Amniotic epithelial cell (primary cell): ENCODE measurements around the gene SLC41A2.
"Not testable (repeated sequence)": the region's sequence is repeated elsewhere in the genome, so short reads cannot be mapped to it uniquely, and the experiment has no call there.

Experiments
- DNase-seq: peaks from one replicate; pipeline ENCODE4 v3.0.0-alpha.2; 2010; ENCODE audit warnings: low read depth

SLC41A2 gene

DNA sequence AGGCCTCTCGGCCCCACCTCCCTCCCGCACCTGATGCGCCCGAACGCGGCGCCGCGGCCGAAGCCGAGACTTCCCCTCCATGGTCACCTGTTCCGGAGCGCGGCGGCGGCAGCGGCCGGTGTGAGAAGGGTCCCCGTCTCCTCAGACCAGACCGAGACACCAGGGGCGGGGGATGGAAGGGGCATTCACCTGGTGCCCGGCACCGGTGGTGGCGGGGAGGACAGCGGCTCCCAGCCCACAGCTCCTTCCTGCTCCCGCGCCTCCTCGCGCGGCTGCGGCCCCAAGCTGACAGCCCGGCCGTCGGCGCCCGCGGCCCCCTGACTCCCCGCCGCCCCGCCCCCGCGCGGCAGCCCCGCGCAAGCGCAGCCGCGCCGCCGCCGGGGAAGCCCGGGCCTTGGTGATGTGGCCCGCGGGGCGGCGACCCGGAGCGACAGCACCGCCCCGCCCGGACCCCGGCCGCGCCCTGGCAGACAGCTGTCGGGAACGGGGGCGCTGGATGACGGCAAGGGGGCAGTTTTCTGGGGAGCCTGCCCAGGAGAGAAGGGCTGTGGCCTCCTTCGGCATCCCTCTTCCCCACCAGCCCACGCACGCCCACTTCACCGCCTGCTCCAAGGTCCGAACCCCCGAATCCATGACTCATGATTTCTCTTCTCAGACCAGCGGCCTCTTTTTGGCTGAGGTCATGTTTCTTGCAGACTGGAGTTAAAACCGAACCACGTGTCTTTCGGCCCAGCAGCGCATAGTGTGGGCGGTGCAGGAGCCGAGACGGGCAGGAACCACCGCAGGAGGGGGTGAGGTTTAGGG lies at the start of gene SLC41A2:
SLC41A2 (minus strand) TSS at position 290 of the 804 bp plus-strand sequence. CDS start 29,763 bp downstream, outside the sequence.
- peak; percentile 94 for DNase-seq

- no peak for DNase-seq
Observed at GRCh38 chr12:105001476-105001875, 43.4 kb upstream of the SLC41A2 start.

- DNase-seq = no peak
Observed at GRCh38 chr12:104999347-104999685, 41.2 kb upstream of the SLC41A2 start.

- DNase-seq = no peak
Observed at GRCh38 chr12:104998423-104999346, 40.6 kb upstream of the SLC41A2 start.

DNA sequence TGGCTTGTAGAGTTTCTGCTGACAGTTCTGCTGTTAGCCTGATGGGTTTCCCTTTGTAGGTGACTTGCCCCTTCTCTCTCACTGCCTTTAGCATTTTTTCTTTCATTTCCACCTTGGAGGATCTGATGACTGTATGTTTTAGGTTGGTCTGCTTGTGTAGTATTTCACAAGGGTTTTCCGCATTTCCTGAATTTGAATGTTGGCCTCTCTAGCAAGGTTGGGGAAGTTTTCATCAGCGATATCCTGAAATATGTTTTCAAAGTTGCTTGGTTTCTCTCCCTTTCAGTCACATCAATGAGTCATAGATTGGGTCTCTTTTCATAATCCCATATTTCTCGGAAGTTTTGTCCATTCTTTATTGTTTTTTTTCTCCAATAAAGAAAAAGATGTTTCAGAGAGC lies 39.5 kb upstream of the SLC41A2 start:
- DNase-seq = no peak

DNA sequence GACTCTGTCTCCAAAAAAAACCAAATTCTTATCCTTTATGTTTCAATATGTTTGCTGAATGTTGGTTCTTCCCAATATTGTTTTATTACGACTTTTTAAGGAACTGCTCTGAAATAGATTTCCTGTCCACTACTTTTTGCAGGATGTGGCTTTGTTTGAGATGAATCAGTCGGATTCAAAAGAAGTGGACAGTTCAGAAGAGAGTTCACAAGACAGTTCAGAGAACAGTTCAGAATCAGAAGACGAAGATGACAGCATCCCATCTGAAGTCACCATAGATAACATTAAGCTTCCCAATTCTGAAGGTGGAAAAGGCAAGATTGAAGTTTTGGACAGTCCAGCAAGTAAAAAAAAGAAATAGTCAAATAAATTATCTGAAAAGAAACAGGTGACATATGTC lies 36.2 kb upstream of the SLC41A2 start:
- no peak for DNase-seq

DNA sequence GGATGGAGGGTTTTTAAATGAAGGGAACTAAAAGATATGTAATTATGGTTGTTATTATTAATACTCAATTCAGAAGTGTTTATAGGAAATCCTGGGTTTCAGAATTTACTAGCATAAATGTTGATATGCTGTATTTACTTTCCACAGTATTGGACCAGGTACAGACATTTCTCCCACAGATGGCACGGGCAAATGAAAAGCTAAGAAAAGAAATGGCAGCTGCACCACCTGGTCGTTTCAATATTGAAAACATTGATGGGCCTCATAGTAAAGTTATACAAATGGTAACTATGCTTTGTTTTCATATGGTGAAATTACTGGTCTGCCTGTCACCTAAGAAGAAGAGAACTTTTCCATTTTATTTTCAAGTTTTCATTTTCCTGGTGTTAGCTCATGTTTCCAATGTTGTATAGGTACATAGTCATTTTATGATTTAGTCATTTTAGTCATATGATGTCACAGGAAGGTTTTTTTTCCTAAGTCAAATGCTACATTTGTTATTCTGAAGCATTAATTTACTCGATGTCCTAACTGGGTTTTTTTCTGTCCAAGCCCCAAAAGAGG lies 33.6 kb upstream of the SLC41A2 start:
- DNase-seq = no peak

GRCh38 chr12:104990950-104991349 lies 32.9 kb upstream of the SLC41A2 start:
- no peak for DNase-seq

DNA sequence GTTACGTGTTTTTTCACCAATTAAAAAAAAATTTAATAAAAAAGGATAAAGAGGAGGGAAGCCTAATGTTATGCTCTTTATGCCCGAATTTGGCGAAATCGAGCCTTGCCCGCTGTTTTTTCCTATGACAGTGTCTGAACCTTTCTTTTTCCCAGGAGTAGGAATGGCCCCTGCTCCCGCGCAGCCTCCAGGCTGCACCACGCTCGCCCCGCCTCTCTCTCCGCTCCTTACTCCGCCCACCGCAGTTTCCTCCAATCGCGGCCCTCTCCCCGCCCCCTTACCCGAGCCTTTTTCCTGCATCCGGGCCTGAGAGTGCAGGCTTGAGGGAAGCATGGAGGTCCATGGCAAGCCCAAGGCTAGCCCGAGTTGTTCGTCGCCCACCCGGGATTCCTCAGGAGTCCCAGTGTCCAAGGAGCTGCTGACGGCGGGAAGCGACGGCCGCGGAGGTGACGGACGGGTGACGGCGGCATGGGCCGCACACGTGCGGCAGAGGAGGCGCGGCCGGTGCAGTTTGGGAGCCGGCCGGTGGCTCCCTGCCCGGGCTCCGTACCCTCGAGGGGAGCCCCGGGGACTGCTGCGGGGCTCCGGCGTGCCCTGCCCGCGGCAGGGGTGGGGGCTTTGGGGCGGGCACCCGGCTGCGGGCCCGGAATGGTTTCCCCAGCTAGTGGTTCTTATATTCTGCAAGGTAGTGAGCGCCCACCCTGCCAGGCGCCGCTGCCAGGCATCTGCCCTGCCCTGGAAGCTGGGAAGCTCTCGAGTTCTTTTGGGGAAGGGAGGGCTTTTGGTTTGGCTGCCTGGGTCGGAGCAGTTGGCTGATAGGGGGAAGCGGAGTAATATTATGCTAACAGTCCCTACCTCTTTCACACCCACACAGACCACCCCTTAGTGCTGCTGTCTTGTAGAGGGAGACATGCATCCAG lies 28.2 kb upstream of the SLC41A2 start, which contains the start of gene NOPCHAP1:
NOPCHAP1 (plus strand) TSS at position 295 of the 920 bp plus-strand sequence; CDS start at position 332, 37 bp downstream.
- peak; percentile 71 for DNase-seq

DNA sequence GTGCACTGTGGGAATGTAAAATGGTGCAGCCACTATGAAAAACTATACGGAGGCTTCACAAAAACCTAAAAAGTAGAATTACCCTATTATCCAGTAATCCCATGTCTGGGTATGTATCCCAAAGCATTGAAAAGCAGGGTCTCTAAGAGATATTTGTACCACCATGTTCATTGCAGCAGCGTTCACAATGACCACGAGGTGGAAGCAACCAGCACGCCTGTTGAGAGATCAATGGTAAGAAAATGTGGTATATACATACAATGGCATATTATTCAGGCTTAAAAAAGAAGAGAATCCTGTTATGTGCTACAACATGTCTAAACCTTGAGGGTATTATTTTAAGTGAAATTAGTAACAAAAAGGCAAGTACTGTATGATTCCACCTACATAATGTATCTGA lies 27.1 kb upstream of the SLC41A2 start:
- no peak for DNase-seq

- not testable (repeated sequence) for DNase-seq
Observed at GRCh38 chr12:104977688-104978087, 19.6 kb upstream of the SLC41A2 start.

DNA sequence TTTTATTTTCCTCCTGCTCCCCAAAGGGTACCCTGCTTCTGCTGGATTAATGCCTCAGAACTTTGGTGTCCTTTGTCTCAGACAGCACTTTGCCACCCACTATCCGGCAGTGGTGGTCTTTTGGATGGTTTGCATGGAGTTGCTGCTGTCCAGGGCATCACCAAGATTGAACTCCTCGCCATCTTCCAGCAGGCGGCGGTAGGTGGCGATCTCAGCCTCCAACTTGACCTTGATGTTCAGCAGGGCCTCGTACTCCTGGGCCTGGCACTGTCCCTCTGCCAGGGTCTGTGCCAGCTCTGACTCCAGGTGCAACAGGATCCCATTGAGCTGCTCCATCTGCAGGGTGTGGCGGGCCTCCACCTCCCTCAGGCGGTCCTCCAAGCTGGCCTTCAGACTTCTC lies 18.6 kb upstream of the SLC41A2 start:
- DNase-seq = no peak

- DNase-seq = peak; percentile 78
Observed at GRCh38 chr12:104975587-104976343, 17.7 kb upstream of the SLC41A2 start.

- peak; percentile 30 for DNase-seq
Observed at GRCh38 chr12:104974626-104975290, 16.7 kb upstream of the SLC41A2 start.

DNA sequence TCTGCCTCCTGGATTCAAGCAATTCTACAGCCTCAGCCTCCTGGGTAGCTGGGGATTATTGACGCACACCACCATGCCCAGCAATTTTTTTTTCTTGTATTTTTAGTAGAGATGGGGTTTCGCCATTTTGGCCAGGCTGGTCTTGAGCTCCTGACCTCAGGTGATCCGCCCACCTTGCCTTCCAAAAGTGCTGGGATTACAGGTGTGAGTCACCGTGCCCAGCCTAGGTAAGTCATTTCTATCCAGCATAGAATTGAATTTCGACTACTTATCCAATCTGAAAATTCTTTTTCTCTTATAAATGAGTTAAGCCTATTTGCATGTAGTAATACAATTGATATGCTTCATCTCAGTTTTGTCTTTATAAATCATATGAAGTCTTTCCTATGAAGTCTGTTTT lies 15.2 kb upstream of the SLC41A2 start:
- no peak for DNase-seq

DNA sequence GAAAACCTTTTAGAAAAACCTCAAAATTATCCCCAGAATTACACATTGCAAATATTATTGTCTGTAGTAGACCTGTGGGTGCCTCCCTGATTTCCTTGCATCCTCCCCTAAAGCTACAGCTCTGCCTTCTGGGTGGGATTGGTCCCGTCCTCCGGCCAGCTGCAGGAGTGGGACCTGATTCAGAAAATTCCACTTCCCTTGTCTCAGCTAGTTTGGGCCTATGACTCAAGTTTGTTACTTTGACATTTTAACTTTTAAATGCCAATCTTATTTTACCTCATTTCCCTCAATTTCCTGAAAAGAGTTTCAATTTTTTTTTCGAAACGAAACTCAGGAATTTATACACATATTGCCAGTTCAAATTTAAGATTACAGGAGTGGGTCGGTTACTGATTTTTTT lies 13.2 kb upstream of the SLC41A2 start:
- no peak for DNase-seq

- no peak for DNase-seq
Observed at GRCh38 chr12:104969343-104969742, 11.3 kb upstream of the SLC41A2 start.

DNA sequence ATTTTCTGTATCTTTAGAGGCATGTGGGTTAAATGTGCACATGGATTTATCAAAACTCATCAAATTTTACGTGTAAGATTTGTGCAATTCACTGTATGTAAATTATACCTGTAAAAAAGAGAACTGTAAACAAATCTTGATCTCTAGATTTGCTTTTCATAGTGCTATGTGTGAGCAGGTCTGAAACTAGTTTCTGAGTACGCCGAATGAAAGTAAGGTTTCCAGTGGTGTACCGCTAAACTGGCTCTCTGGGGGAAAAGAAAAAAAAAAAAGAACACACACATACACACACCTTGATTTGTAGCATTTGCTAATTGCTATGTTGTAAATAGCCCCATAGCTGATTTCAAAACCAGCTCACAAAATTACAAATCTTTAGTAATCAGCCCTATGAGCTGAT lies 8.6 kb upstream of the SLC41A2 start:
- no peak for DNase-seq

- DNase-seq = no peak
Observed at GRCh38 chr12:104964856-104965205, 6.7 kb upstream of the SLC41A2 start.

GRCh38 chr12:104964167-104964855 lies 6.2 kb upstream of the SLC41A2 start:
- no peak for DNase-seq
